ENCODE data around the gene ATP1B1.
A peak's percentile ranks its signal among the peaks of the same experiment; 100 is the strongest.

Gene ATP1B1

GRCh38 chr1:169110689-169111447 is 4.4 kb downstream of the ATP1B1 start:
- no peak for TF ChIP-seq CTCF (IDR thresholded peaks at IDR 0.05; ENCODE audit: control extremely low read depth, extremely low read depth, low read depth, missing control alignments)
- CTCF ChIA-PET, result interaction anchor here (0.9 to 5.0 kb wide), 10 partner anchors 9 to 768 kb away, joined by 3 to 25 read pairs (median 4); no protein-coding TSS in a partner anchor
- DNase-seq (ENCODE audit: extremely low spot score), result no peak
- POLR2A ChIA-PET, result interaction anchor here (0.8 kb wide), 1 partner anchor 10 kb away, joined by 3 read pairs; no protein-coding TSS in a partner anchor

GRCh38 chr1:169111472-169111871 is 5.0 kb downstream of the ATP1B1 start:
- DNase-seq (ENCODE audit: extremely low spot score), result no peak
- TF ChIP-seq CTCF (IDR thresholded peaks at IDR 0.05; ENCODE audit: control extremely low read depth, extremely low read depth, low read depth, missing control alignments), result no peak
- POLR2A ChIA-PET, result interaction anchor here (0.7 kb wide), 1 partner anchor 10 kb away, joined by 4 read pairs; no protein-coding TSS in a partner anchor
- CTCF ChIA-PET, result interaction anchor here (1.1 to 5.0 kb wide), 9 partner anchors 9 to 768 kb away, joined by 3 to 25 read pairs (median 4); no protein-coding TSS in a partner anchor

GRCh38 chr1:169112241-169112640 is 5.8 kb downstream of the ATP1B1 start:
- no peak for TF ChIP-seq CTCF (IDR thresholded peaks at IDR 0.05; ENCODE audit: control extremely low read depth, extremely low read depth, low read depth, missing control alignments)
- ChIA-PET CTCF (interaction anchor here (1.0 to 5.0 kb wide), 7 partner anchors 8 to 237 kb away, joined by 3 to 25 read pairs (median 7); no protein-coding TSS in a partner anchor), POLR2A (interaction anchor here (0.7 kb wide), 1 partner anchor 11 kb away, joined by 4 read pairs; no protein-coding TSS in a partner anchor)
- DNase-seq (ENCODE audit: extremely low spot score), result no peak

- CTCF ChIA-PET, result interaction anchor here (5.0 kb wide), 1 partner anchor 18 kb away, joined by 25 read pairs; no protein-coding TSS in a partner anchor
- DNase-seq (ENCODE audit: extremely low spot score), result no peak
- POLR2A ChIA-PET, result no interaction called here
- TF ChIP-seq CTCF (IDR thresholded peaks at IDR 0.05; ENCODE audit: control extremely low read depth, extremely low read depth, low read depth, missing control alignments), result no peak
These were observed 7.2 kb downstream of the ATP1B1 start for GRCh38 chr1:169113613-169114119.

GRCh38 chr1:169115891-169116585 is 9.5 kb downstream of the ATP1B1 start:
- no peak for TF ChIP-seq CTCF (IDR thresholded peaks at IDR 0.05; ENCODE audit: control extremely low read depth, extremely low read depth, low read depth, missing control alignments)
- ChIA-PET CTCF (interaction anchor here (1.0 to 1.7 kb wide), 3 partner anchors 14 to 232 kb away, joined by 3 to 5 read pairs (median 3); no protein-coding TSS in a partner anchor), POLR2A (no interaction called here)
- peak; percentile 54 for DNase-seq (ENCODE audit: extremely low spot score)

GRCh38 chr1:169117014-169117413 is 10.5 kb downstream of the ATP1B1 start:
- ChIA-PET CTCF (interaction anchor here (0.9 to 1.7 kb wide), 3 partner anchors 7 to 16 kb away, joined by 3 to 5 read pairs (median 3); no protein-coding TSS in a partner anchor), POLR2A (interaction anchor here (0.8 kb wide), 1 partner anchor 13 kb away, joined by 3 read pairs; no protein-coding TSS in a partner anchor)
- DNase-seq (ENCODE audit: extremely low spot score), result no peak
- TF ChIP-seq CTCF (IDR thresholded peaks at IDR 0.05; ENCODE audit: control extremely low read depth, extremely low read depth, low read depth, missing control alignments), result no peak

All from GM10248 (cell line).